Activated T-helper 2 cell treated with anti-CD3 and anti-CD28 coated beads, Interferon-gamma antibody, Interleukin-2, Interleukin-4, amounts not matched to agents 10 μg/mL and 5 μg/mL and 100 μg/mL, durations not matched to agents 14 hours and 24 hours and 36 hours (primary cell): ENCODE data around the gene ABHD10. TPM values are rescaled to one million over a fixed set of nuclear protein-coding genes. Genes with fewer than 3 reads are reported as not detected.

Experiments
- DNase-seq: peaks from one replicate; pipeline ENCODE4 v3.0.0; 2021; ENCODE audit warnings: low spot score
- H3K27ac Mint-ChIP-seq: one replicate; pipeline ENCODE4 v1.8.0; 2021; ENCODE audit warnings: mixed read lengths
- H3K27me3 Mint-ChIP-seq: one replicate; pipeline ENCODE4 v1.8.0; 2021; ENCODE audit warnings: low read depth, mixed read lengths
- H3K36me3 Mint-ChIP-seq: one replicate; pipeline ENCODE4 v1.8.0; 2021; ENCODE audit warnings: low read depth, mixed read lengths
- H3K4me1 Mint-ChIP-seq: one replicate; pipeline ENCODE4 v1.8.0; 2021; ENCODE audit warnings: low read depth, mixed read lengths
- H3K4me3 Mint-ChIP-seq: one replicate; pipeline ENCODE4 v1.8.0; 2021; ENCODE audit warnings: low read depth, mild to moderate bottlenecking, moderate library complexity, mixed read lengths
- H3K9me3 Mint-ChIP-seq: one replicate; pipeline ENCODE4 v1.8.0; 2021; ENCODE audit warnings: mixed read lengths
- intact Hi-C: fragments of 100-400 bp; cut with micrococcal nuclease; formaldehyde crosslinking; loops from one replicate; pipeline ENCODE4 v1.15.1; 2023
- total RNA-seq: library from RNA; stranded (reverse); gene quantifications from 2 replicates; pipeline ENCODE4 v1.2.3, GENCODE V29; 2022

ABHD10 gene
- total RNA-seq, 1 donor from 2014 or later: 46.9 TPM

DNA sequence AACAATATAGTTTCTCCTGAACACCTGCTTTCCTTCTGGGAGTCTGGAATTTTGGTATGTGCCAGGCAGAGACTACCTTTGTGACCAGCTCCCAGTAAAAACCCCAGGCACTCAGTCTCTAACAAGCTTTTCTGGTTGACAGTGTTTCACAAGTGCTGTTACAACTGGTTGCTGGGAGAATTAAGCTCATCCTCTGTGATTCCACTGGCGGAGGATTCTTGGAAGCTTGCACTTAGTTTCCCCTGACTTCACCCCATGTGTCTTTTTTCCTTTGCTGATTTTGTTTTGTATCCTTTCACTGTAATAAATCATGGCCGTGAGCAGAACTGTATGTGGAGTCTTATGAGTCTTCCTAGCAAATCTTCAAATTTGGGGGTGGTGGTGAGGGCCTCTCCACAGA is 14.2 kb downstream of the ABHD10 start:
- intact Hi-C loops: no loop called here
- DNase-seq: no peak

DNA sequence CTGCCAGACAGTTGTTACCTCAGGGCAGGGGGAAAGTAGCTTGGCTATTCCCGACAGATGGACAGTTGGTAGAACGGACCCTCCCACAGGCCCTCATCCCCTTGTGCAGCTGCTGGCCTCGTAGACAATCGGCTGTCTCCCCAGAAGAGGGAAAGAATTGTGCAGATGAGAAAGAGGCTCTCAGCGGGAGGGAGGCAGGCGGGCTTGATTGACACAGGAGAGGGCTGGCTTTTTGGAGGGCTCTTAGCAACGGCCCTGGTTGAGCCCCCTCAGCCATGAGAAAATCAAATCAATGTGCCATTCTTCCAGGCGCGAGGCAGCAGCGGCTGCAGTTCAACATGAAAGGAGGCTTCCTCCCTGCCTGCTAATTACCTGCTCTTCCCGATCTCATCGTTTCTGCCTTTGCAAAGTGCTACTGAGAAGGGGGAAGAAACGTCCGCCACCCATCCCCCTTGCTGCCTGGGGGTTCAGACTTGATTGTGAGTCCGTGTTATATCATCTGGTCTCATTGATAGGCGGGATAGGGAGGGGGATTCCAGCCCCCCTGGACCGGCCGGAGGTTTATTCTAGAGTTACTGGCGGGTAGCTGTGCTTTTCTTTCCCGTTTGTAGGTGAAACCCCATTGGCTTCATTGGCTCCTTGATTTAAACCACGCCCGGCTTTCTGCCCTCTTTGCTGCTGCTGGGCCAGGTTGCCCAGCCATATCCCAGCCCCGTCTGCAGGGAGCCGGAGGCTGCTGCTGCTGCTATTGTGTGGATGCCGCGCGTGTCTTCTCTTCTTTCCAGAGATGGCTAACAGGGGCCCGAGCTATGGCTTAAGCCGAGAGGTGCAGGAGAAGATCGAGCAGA is 20.0 kb downstream of the ABHD10 start, which contains the start of gene TAGLN3:
Gene TAGLN3 (plus strand): TSS at position 287 of the 848 bp plus-strand sequence. CDS start 501 bp downstream, at position 788.
- intact Hi-C loops: no loop called here
- no peak within 1 kb of the TSS for H3K27ac Mint-ChIP-seq
- H3K27me3 Mint-ChIP-seq: no peaks in the 10 kb centered on the region
- H3K4me3 Mint-ChIP-seq: peak within 1 kb of the TSS; percentile 52
- H3K9me3 Mint-ChIP-seq: no peaks in the 10 kb centered on the region
- peaks cover 39% of the 10 kb centered on the region for H3K4me1 Mint-ChIP-seq
- H3K36me3 Mint-ChIP-seq: peaks cover 7% of the 10 kb centered on the region
- DNase-seq: no peak

More for the DNA sequence above, 14.2 kb downstream of the ABHD10 start:
- Mint-ChIP-seq H3K36me3 (peaks cover 40% of the 10 kb centered on the region), H3K9me3 (no peaks in the 10 kb centered on the region), H3K4me3 (no peak overlapping the region), H3K27ac (no peak overlapping the region), H3K4me1 (peaks cover 17% of the 10 kb centered on the region), H3K27me3 (no peaks in the 10 kb centered on the region)

DNA sequence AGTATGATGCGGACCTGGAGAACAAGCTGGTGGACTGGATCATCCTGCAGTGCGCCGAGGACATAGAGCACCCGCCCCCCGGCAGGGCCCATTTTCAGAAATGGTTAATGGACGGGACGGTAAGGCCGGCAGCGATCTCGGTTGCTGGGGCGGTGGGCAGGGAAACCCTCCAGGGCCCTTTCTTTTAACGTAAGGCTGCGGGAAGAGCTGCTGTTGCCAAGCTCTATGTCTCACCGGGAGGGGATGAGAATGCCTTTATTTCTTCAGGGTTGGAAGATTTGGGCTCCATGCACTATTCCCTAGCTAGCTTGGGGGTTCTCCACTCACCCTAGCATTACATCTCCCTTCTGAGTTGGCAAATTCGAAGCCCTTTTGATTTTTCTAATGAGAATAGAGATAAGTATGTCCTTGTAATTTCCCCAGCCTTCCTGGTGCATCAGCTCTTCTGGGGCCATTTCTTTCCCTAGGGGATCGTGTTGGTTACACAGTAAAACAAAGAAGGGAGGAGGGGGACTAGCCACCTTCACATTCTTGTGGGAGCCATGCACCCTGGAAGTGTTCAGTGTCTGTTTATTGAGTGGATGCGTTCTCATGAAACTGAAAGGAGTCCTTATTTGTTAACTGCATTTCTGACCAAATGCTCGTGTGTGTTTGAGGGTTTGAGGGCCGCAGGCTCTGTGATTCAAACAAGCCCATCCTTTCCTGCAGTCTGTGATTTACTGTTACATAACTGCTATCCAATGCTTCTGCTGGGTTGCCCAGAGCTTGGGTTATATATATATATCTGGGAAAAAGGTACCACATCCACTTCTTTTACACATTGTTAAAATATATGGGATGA is 20.9 kb downstream of the ABHD10 start:
- peaks cover 6% of the 10 kb centered on the region for H3K36me3 Mint-ChIP-seq
- no peaks in the 10 kb centered on the region for H3K9me3 Mint-ChIP-seq
- H3K4me1 Mint-ChIP-seq: peaks cover 47% of the 10 kb centered on the region
- intact Hi-C loops: no loop called here
- peak overlapping the region; percentile 52 for H3K4me3 Mint-ChIP-seq
- H3K27ac Mint-ChIP-seq: no peak overlapping the region
- no peaks in the 10 kb centered on the region for H3K27me3 Mint-ChIP-seq
- no peak for DNase-seq

DNA sequence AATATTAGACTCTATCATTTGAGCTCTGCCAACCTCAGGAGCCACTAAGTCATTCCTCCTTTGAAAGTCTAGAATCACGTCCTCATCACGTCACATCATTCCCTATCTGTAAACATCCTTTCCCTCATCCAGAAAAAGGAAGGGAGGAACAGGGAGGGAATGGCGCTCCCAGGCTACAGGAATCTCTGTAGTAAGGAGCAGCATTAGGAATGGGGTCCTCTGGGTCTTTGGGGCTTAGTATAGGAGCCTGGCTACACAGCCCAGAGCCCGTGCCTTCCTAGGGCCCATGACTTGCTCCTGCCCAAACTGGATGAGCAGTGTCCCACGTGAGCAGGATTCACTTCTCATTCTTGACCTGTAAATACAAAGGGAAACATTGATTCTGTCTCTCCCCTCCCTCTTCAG is 21.5 kb downstream of the ABHD10 start:
- DNase-seq: no peak
- Mint-ChIP-seq H3K27ac (no peak overlapping the region), H3K36me3 (peaks cover 3% of the 10 kb centered on the region), H3K4me1 (peaks cover 51% of the 10 kb centered on the region), H3K4me3 (no peak overlapping the region), H3K9me3 (no peaks in the 10 kb centered on the region), H3K27me3 (no peaks in the 10 kb centered on the region)
- intact Hi-C loops: no loop called here

DNA sequence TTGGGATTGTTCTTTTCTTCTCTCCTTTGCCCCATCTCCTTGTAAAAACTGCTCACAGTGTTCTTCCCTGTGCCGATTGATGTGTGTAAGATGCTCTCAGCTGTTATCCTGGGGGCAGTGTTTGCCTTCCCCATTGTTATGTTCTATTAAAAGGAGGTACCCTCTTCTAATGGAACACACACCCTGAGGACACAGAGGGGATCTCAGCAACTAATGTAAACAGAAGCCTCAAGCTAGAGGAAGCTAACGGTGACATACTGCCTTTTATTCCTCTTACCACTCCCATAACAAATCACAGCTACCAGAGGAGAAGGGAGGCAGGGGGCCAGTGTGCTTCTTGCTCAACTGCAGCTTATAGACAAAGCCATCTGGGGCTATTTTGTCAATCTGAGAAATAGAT is 22.1 kb downstream of the ABHD10 start:
- Mint-ChIP-seq H3K36me3 (no peaks in the 10 kb centered on the region), H3K27ac (no peak overlapping the region), H3K4me3 (no peak overlapping the region), H3K4me1 (peaks cover 50% of the 10 kb centered on the region), H3K27me3 (no peaks in the 10 kb centered on the region), H3K9me3 (no peaks in the 10 kb centered on the region)
- intact Hi-C loops: no loop called here
- no peak for DNase-seq

DNA sequence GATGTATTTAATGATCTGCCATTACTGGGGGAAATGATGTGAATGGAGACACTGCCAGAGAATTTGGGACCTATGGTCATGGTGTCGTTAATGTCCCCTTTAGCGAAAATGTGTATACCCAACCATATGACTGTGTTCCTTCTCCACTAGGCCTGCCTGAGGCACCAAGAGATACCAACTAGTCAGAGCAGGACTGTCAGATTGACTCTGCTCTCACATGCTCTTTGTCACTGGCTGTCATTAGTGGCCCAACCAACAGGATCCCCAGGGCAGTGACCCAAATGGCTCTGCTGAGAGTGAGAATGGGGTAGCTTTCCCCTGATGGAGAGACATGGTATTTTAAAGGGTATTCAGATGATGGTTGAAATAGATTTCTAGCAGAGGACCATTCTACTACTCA is 22.7 kb downstream of the ABHD10 start:
- no peak for DNase-seq
- Mint-ChIP-seq H3K4me3 (no peak overlapping the region), H3K27ac (no peak overlapping the region), H3K27me3 (no peaks in the 10 kb centered on the region), H3K36me3 (no peaks in the 10 kb centered on the region), H3K4me1 (peaks cover 50% of the 10 kb centered on the region), H3K9me3 (no peaks in the 10 kb centered on the region)
- intact Hi-C loops: no loop called here

DNA sequence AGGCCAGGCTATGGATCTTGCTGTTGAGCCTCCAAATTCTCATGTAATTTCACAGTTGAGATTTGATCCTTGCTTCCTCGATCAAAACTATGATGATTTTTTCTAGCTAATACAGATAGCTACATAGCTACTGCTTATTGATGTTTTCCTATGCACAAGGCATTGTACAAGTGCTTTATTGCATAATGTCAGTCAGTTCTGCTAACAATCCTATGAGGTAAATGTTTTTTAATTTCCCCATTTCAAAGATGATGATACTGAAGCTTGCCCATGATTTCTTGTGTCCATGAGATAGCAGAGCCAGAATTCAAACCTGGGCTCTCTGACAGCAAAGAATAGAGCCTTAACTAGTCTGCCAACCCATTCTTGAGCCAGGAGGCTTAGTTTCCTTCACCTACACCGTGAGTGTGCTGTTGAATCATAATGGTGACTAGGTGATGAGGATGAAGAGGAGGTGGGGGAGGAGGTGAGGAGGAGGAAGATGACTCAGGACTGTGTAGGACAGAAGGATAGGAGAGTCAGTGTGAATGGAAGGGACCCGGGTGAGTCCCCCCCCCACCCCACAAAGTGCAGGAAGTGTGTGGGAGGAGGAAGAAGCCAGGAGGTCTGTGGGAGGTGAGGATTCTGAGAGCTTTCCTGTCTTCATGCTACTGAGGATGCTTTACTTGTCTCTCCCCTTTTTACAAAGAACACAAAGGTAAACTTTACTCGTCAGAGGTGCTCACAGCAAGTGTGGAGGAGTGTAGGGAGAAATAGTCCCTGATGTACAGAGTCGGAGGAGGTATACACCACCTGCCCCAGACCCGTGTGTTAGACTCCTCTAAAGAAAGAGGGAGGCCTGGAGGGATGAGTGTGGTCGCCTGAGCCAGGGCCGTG is 23.5 kb downstream of the ABHD10 start:
- Mint-ChIP-seq H3K36me3 (no peaks in the 10 kb centered on the region), H3K9me3 (no peaks in the 10 kb centered on the region), H3K27me3 (no peaks in the 10 kb centered on the region), H3K27ac (peak overlapping the region; percentile 80), H3K4me3 (peak overlapping the region; percentile 37), H3K4me1 (peaks cover 48% of the 10 kb centered on the region)
- intact Hi-C loops: loop anchor here (1.0 kb wide), 2 partner anchors 11 to 13 kb away; no protein-coding TSS in a partner anchor
- no peak for DNase-seq

DNA sequence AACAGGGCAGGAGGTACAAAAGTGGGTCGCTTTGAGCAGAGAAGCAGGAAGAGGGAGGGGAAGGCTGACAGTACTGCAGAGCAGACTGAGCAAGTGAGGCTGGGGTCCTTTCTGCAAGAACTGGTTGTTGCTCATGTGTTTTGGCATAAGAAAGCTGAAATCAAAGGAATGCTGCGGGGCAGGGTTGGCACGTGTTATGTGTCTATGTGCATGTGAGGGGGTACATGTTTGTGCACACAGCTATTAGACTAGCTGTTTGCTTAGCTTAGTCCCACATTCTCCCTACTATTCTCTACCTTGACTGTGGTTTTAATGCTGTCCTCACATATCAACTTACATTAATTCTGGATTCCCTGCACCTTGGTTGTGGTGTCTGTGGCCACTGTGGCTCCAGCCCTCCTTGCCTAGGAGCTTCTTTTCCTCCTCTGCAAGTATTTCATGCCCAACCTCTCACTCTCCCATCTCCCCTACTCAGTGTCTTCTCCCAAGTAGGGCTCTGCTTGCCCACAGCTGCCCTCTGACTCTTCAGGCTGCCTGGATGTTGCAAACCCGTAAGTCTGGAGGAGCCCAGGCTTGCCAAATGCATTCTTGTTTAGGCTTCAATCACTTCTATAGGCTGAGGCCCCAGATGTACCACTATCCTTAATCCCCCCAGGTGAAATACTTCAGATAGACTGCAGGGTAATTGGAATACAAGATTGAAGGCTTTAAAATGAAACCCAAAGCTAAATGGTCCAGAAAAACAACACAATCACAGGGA is 24.7 kb downstream of the ABHD10 start:
- Mint-ChIP-seq H3K4me3 (no peak overlapping the region), H3K27me3 (no peaks in the 10 kb centered on the region), H3K9me3 (no peaks in the 10 kb centered on the region), H3K4me1 (peaks cover 47% of the 10 kb centered on the region), H3K27ac (peak overlapping the region; percentile 80), H3K36me3 (no peaks in the 10 kb centered on the region)
- intact Hi-C loops: no loop called here
- no peak for DNase-seq

DNA sequence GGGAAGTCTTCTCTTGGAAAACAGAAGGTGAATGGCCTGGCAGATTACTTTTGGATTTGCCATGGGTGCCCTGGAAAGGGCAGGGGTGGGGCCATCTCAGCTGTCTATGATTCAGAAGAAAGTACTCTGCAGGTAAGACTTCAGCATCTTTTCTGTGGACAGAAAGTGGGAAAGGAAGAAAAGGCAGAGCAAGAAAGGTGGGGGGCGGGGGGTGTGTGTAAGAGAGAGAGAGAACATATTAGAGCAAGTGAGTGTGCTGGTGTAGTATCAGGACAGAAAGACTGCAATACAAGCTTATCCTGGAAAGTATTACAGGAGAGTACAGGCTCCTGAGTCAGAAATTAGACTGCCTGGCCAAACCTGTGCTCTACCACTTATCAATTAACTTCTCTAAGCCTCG is 25.4 kb downstream of the ABHD10 start:
- intact Hi-C loops: no loop called here
- H3K4me3 Mint-ChIP-seq: no peak overlapping the region
- peaks cover 46% of the 10 kb centered on the region for H3K4me1 Mint-ChIP-seq
- H3K9me3 Mint-ChIP-seq: no peaks in the 10 kb centered on the region
- peak overlapping the region; percentile 0 for H3K27ac Mint-ChIP-seq
- no peaks in the 10 kb centered on the region for H3K36me3 Mint-ChIP-seq
- no peaks in the 10 kb centered on the region for H3K27me3 Mint-ChIP-seq
- no peak for DNase-seq

DNA sequence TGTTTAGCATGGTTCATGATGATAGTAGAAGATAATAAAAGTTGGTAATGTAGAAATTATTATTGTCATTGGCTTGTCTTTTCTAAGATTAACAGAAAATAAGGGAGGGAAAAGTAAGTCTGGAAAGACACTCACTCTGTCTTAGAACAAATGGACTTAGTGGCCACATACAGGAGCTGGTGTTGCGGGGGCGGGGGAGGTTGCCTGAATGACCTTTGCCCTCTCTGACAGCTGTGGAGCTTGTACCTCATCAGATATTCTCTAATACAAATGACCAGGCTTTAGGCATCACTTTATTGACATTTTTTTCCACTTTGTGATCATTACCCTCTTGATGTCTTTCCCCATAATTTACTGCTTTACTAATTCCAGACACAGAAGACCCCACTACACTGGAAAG is 25.8 kb downstream of the ABHD10 start:
- Mint-ChIP-seq H3K36me3 (no peaks in the 10 kb centered on the region), H3K9me3 (no peaks in the 10 kb centered on the region)

DNA sequence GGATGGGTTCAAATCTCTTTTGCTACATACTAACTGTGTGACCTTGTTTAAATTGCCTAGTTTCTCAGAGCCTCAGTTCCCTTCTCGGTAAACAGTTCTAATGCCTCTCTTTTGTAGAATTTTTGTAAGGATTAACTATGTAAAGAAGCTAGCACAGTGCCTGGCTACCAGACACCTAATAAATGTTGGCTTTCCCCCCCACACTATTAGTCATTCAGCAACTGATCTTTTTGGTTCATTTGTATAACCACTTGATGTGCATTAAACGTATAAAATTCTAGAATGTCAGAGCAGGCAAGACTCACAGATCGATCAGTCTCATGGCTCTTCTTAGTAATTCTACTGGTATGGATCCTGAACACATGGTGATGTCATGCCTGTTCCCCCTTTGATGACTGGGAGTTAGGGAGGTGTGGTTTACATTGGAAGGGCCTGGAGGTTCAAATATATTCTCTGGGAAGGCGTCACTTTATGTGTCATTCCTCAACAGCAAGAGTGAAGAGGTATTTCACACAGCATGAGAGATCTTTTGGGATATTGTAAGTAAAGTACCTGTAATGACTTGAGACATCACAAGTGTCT is 26.4 kb downstream of the ABHD10 start:
- H3K4me3 Mint-ChIP-seq: no peak overlapping the region
- peaks cover 43% of the 10 kb centered on the region for H3K4me1 Mint-ChIP-seq
- intact Hi-C loops: no loop called here
- no peak for DNase-seq
- H3K27ac Mint-ChIP-seq: peak overlapping the region; percentile 34
- no peaks in the 10 kb centered on the region for H3K9me3 Mint-ChIP-seq
- no peaks in the 10 kb centered on the region for H3K36me3 Mint-ChIP-seq
- no peaks in the 10 kb centered on the region for H3K27me3 Mint-ChIP-seq

More for the DNA sequence above, 25.8 kb downstream of the ABHD10 start:
- no peak overlapping the region for H3K4me3 Mint-ChIP-seq
- no peak for DNase-seq
- intact Hi-C loops: no loop called here
- no peaks in the 10 kb centered on the region for H3K27me3 Mint-ChIP-seq
- H3K4me1 Mint-ChIP-seq: peaks cover 45% of the 10 kb centered on the region
- no peak overlapping the region for H3K27ac Mint-ChIP-seq
